Stomach (tissue), 4 donors: ENCODE results near the gene NFE2L2.

Experiments
- POLR2A ChIP-seq, 4 donors: fragments of 450-650 bp; IDR thresholded peaks; one replicate each; pipeline ENCODE4 v1.6.1; 2016; ENCODE audit warnings: antibody characterized with exemption in 4 of 4, control low read depth in 2 of 4, mild to moderate bottlenecking in 1 of 4, moderate library complexity in 1 of 4
- TF ChIP-seq, protein P1 (sequence below), 7 experiments: fragments of 450-650 bp in 4 of 7; fragments of 200-600 bp in 3 of 7; sonication (generic) in 3 of 7; IDR thresholded peaks; one replicate each; pipeline ENCODE4 v1.5.1; 2016 to 2019; ENCODE audit warnings: antibody characterized with exemption in 7 of 7, control low read depth in 2 of 7, mild to moderate bottlenecking in 1 of 7

GRCh38 chr2:177249038-177249437 lies 15.5 kb downstream of the NFE2L2 start:
- TF ChIP-seq, protein P1, sequence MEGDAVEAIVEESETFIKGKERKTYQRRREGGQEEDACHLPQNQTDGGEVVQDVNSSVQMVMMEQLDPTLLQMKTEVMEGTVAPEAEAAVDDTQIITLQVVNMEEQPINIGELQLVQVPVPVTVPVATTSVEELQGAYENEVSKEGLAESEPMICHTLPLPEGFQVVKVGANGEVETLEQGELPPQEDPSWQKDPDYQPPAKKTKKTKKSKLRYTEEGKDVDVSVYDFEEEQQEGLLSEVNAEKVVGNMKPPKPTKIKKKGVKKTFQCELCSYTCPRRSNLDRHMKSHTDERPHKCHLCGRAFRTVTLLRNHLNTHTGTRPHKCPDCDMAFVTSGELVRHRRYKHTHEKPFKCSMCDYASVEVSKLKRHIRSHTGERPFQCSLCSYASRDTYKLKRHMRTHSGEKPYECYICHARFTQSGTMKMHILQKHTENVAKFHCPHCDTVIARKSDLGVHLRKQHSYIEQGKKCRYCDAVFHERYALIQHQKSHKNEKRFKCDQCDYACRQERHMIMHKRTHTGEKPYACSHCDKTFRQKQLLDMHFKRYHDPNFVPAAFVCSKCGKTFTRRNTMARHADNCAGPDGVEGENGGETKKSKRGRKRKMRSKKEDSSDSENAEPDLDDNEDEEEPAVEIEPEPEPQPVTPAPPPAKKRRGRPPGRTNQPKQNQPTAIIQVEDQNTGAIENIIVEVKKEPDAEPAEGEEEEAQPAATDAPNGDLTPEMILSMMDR (IDR thresholded peaks at IDR 0.05) = no peak
- TF ChIP-seq POLR2A (IDR thresholded peaks at IDR 0.05) = no peak
